HG02642 (cell line): ENCODE results near the gene PARP4.
"Not testable (repeated sequence)": the region's sequence is repeated elsewhere in the genome, so short reads cannot be mapped to it uniquely, and the experiment has no call there.

ENCODE experiments used
- ATAC-seq: cut with Tn5 transposase; IDR thresholded peaks from one replicate; pipeline ENCODE4 v1.9.1; 2021; ENCODE audit warnings: mild to moderate bottlenecking; ENCODE audit not compliant: unreplicated experiment, poor library complexity

Gene PARP4

GRCh38 chr13:24381541-24382265 lies 130.9 kb downstream of the PARP4 start:
- ATAC-seq: no peak

DNA sequence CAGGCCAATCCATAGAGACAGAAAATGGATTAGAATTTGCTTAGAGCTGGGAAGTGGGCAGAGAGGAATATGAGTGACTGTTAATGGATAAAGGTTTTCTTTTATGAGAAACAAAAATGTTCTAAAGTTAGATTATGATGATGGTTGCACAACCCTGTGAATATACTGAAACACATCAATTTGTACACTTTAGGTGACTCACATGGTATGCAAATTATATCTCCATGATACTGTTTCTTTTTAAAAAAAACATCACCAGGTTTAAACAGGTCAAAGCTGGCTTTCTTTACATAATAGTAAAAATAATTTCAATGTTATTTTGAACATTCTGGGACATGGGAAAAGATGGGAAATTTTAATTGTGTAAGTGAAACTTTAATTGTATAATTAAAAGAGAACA lies 131.7 kb downstream of the PARP4 start:
- ATAC-seq: not testable (repeated sequence)

- ATAC-seq: not testable (repeated sequence)
Measured at GRCh38 chr13:24380227-24380626, 132.4 kb downstream of the PARP4 start.

- not testable (repeated sequence) for ATAC-seq
Measured at GRCh38 chr13:24371273-24371672, 141.3 kb downstream of the PARP4 start.
